HUES6 (cell line): ENCODE data around the gene TOR1AIP1.

Source experiments
- H3K27ac ChIP-seq: 2 replicates; pipeline ENCODE4 v1.7.0; 2013; ENCODE audit warnings: low read depth, mild to moderate bottlenecking, low read length, inconsistent platforms
- H3K27me3 ChIP-seq: 2 replicates; pipeline ENCODE4 v1.6.1; 2013; ENCODE audit warnings: low read length; ENCODE audit not compliant: control insufficient read depth, insufficient read depth
- H3K36me3 ChIP-seq: 2 replicates; pipeline ENCODE4 v1.6.1; 2013; ENCODE audit warnings: low read length; ENCODE audit not compliant: control insufficient read depth, insufficient read depth
- H3K4me1 ChIP-seq: 2 replicates; pipeline ENCODE4 v1.6.1; 2013; ENCODE audit warnings: low read length; ENCODE audit not compliant: control insufficient read depth, insufficient read depth
- H3K4me3 ChIP-seq: 2 replicates; pipeline ENCODE4 v1.5.1; 2013; ENCODE audit warnings: low read depth, low read length
- H3K9ac ChIP-seq: one replicate; pipeline ENCODE4 v1.6.1; 2013; ENCODE audit warnings: mild to moderate bottlenecking, low read length
- H3K9me3 ChIP-seq: 2 replicates; pipeline ENCODE4 v1.6.1; 2013; ENCODE audit warnings: low read depth, low read length; ENCODE audit not compliant: control insufficient read depth, insufficient read depth

The TOR1AIP1 gene

DNA sequence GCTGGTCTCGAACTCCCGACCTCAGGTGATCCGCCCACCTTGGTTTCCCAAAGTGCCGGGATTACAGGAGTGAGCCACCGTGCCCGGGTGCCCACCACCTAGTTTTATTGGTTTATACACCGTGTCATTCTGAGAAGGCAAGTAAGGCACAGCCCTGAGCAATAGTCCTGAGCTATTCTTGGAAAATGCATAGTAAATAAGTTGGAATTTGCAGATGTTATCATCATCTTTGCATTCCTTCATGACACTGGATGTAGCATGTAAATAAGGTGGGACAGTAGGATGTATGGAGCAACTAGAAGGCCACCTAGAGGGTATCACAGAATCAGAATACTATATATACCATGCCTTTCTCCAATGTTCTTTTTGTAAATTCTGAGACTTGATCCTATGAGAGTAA lies 15.5 kb upstream of the TOR1AIP1 start:
- no peaks in the 10 kb centered on the region for H3K4me1 ChIP-seq
- no peak overlapping the region for H3K27ac ChIP-seq
- no peak overlapping the region for H3K9ac ChIP-seq
- H3K36me3 ChIP-seq: peaks cover 62% of the 10 kb centered on the region
- H3K27me3 ChIP-seq: no peaks in the 10 kb centered on the region
- no peak overlapping the region for H3K4me3 ChIP-seq
- no peaks in the 10 kb centered on the region for H3K9me3 ChIP-seq

DNA sequence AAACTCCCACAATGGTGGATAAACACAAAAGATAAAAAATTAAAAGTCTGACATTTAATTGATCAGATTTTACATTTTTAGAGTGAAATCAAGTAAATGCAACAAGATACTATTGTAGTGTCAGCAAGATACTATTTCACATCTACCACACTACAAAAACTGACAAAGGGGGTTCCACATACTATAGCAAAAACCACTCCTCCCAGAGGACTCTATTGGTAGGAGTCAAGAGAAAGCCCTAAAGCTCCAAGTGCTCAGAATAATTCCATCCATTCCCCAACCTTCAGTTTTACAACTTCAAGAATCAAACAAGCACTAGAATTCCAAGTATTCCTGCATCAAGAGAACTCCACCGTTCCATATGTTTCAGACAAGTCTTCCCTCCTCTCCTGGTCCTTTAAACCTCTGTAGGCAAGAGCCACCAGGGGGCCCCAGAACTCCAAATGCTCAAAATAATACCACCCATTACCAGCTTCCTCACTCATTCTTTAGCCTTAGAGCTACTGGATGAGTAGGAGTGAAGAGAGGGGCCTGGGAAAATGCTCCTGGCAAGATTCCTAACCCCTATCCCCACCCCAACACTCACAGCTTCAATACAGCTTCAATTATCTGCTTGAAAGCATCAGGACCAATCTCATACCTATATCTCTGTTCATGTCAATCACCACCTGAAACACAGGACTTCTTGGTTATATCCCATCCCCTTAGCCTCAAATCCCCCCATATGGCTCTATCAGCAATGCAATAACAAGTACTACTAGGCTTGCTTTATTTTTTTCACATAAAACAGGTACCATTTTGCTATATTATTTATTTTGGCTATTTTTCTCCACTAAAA lies 14.4 kb upstream of the TOR1AIP1 start:
- no peaks in the 10 kb centered on the region for H3K4me1 ChIP-seq
- H3K27ac ChIP-seq: no peak overlapping the region
- no peaks in the 10 kb centered on the region for H3K27me3 ChIP-seq
- H3K9ac ChIP-seq: no peak overlapping the region
- H3K36me3 ChIP-seq: peaks cover 61% of the 10 kb centered on the region
- H3K4me3 ChIP-seq: no peak overlapping the region
- H3K9me3 ChIP-seq: no peaks in the 10 kb centered on the region

- peaks cover 49% of the 10 kb centered on the region for H3K36me3 ChIP-seq
- no peaks in the 10 kb centered on the region for H3K27me3 ChIP-seq
- H3K4me3 ChIP-seq: no peak overlapping the region
- H3K9me3 ChIP-seq: no peaks in the 10 kb centered on the region
- H3K9ac ChIP-seq: no peak overlapping the region
- no peaks in the 10 kb centered on the region for H3K4me1 ChIP-seq
- H3K27ac ChIP-seq: no peak overlapping the region
These were observed 11.2 kb upstream of the TOR1AIP1 start for GRCh38 chr1:179870870-179871269.

- no peak overlapping the region for H3K9ac ChIP-seq
- H3K4me3 ChIP-seq: no peak overlapping the region
- H3K27ac ChIP-seq: no peak overlapping the region
- H3K9me3 ChIP-seq: no peaks in the 10 kb centered on the region
- peaks cover 42% of the 10 kb centered on the region for H3K36me3 ChIP-seq
- no peaks in the 10 kb centered on the region for H3K27me3 ChIP-seq
- H3K4me1 ChIP-seq: no peaks in the 10 kb centered on the region
These were observed 10.1 kb upstream of the TOR1AIP1 start for GRCh38 chr1:179871940-179872339.

GRCh38 chr1:179872558-179872957 lies 9.5 kb upstream of the TOR1AIP1 start:
- H3K9ac ChIP-seq: no peak overlapping the region

GRCh38 chr1:179873438-179873851 lies 8.6 kb upstream of the TOR1AIP1 start:
- no peak overlapping the region for H3K4me3 ChIP-seq
- H3K27ac ChIP-seq: no peak overlapping the region
- peaks cover 28% of the 10 kb centered on the region for H3K36me3 ChIP-seq
- no peaks in the 10 kb centered on the region for H3K9me3 ChIP-seq
- no peaks in the 10 kb centered on the region for H3K4me1 ChIP-seq
- H3K9ac ChIP-seq: no peak overlapping the region
- no peaks in the 10 kb centered on the region for H3K27me3 ChIP-seq

More at GRCh38 chr1:179872558-179872957, 9.5 kb upstream of the TOR1AIP1 start:
- Histone ChIP-seq H3K36me3 (peaks cover 37% of the 10 kb centered on the region), H3K27me3 (no peaks in the 10 kb centered on the region), H3K9me3 (no peaks in the 10 kb centered on the region), H3K27ac (no peak overlapping the region), H3K4me3 (no peak overlapping the region), H3K4me1 (no peaks in the 10 kb centered on the region)

DNA sequence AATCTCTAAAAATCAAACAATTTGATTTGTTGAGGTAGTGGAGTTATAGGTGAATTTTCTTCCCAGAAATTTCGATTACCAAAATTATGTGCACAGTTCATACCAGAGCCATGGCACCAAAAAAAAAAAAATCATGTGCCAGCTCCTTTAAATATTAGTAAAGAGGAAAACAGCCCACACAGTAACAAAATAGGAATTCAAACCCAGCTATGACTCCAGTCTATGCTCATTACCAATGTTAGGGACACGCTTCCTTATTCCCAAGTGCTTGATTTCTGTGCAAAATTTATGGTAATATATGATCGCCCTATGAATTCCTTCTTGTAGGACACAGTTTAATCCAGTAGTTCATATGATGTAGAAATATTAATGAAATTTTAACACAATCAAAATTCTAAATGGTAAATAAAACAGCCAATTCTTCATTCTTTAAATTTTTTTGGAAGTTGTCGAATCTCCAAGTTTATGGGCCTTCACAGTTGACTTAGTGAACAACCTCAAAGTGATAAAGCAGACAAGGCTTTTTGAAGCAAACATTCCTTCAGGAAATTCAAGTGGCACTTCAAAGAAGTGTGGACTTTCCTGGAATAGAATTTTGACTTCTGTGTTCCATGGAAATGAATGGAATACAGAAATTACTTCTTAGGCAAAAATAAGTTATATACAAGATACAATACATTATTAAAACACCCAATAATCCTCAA lies 6.3 kb upstream of the TOR1AIP1 start:
- Histone ChIP-seq H3K9me3 (no peaks in the 10 kb centered on the region), H3K4me3 (peak overlapping the region; percentile 83; the same call in 1 of the 2 replicates), H3K27me3 (no peaks in the 10 kb centered on the region), H3K9ac (no peak overlapping the region), H3K36me3 (peaks cover 20% of the 10 kb centered on the region), H3K4me1 (no peaks in the 10 kb centered on the region), H3K27ac (no peak overlapping the region)

GRCh38 chr1:179876300-179876715 lies 5.8 kb upstream of the TOR1AIP1 start:
- no peak overlapping the region for H3K9ac ChIP-seq
- peaks cover 18% of the 10 kb centered on the region for H3K36me3 ChIP-seq
- H3K27me3 ChIP-seq: no peaks in the 10 kb centered on the region
- H3K27ac ChIP-seq: no peak overlapping the region
- H3K4me1 ChIP-seq: no peaks in the 10 kb centered on the region
- H3K9me3 ChIP-seq: no peaks in the 10 kb centered on the region
- peak overlapping the region; percentile 83; the same call in 1 of the 2 replicates for H3K4me3 ChIP-seq

DNA sequence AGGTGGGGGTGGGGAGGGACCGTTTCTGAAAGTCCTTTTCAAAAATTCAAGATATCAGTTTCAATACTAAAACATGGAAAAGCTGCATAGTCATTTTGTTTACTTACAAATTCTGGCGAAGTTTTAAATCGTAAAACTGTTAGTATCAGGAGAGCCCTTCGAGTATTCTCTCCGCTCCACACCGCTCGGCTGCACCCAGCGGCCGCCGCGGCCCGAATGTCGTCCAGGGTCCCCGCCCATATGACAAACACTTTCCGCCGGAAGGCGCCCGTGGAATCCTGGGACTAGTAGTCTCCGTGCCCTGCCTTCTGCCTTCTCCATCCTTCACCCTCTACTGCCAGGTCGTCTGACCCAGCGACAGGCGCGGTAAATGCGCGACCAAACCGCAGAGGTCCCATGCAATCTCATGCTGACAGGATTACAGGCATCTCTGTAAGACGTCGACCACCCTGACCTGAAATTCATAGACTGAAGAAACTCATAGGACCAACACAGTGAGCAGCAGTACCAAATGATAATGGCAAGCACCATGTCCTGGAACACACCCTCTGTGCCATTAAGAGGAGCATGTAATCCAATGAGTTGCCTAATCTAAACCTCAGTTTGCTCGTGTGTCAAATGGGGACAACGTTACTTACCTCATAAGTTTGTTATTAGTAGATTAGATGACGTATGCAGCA lies 4.4 kb upstream of the TOR1AIP1 start, which contains the start of gene TOR1AIP2:
Gene TOR1AIP2, minus strand, starts transcription at position 218 of the 680 bp plus-strand sequence. CDS start 25,138 bp downstream, outside the sequence.
- Histone ChIP-seq H3K27ac (peak within 1 kb of the TSS; percentile 52; the same call in 1 of the 2 replicates), H3K27me3 (no peaks in the 10 kb centered on the region), H3K36me3 (peaks cover 15% of the 10 kb centered on the region), H3K4me1 (no peaks in the 10 kb centered on the region), H3K4me3 (peak within 1 kb of the TSS; percentile 83), H3K9ac (peak within 1 kb of the TSS; percentile 73), H3K9me3 (no peaks in the 10 kb centered on the region)

DNA sequence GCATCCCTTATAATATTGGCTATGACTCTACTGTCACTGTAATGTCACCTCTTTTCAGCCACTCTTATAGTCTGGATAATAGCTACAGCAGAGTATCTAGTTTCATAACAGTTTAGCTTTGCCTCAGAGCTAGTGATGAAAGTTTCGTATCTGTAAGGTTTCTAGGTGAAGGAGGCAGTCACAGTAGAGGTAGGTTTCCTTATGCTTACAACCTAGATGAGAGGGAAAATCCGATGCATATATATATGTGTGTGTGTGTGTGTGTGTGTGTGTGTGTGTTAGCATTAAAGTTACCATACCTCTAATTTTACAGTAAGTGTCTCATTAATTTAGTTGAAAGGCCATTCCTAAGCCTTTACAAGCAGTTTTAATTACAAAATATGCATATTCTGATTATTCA lies 2.3 kb upstream of the TOR1AIP1 start:
- H3K27me3 ChIP-seq: no peaks in the 10 kb centered on the region
- H3K4me1 ChIP-seq: peaks cover 3% of the 10 kb centered on the region; the same call in 1 of the 2 replicates
- H3K9me3 ChIP-seq: no peaks in the 10 kb centered on the region
- no peak overlapping the region for H3K9ac ChIP-seq
- no peak overlapping the region for H3K27ac ChIP-seq
- peaks cover 3% of the 10 kb centered on the region for H3K36me3 ChIP-seq
- no peak overlapping the region for H3K4me3 ChIP-seq
